GM19455 (cell line): ENCODE results near the gene TTLL9.
"Not testable (repeated sequence)": the region's sequence is repeated elsewhere in the genome, so short reads cannot be mapped to it uniquely, and the experiment has no call there.

ENCODE experiments used
- ATAC-seq: cut with Tn5 transposase; IDR thresholded peaks from one replicate; pipeline ENCODE4 v1.9.1; 2021; ENCODE audit not compliant: unreplicated experiment

TTLL9 gene

GRCh38 chr20:31917962-31918412, 47.6 kb downstream of the TTLL9 start:
- ATAC-seq, result not testable (repeated sequence)

- no peak for ATAC-seq
These were observed 48.2 kb downstream of the TTLL9 start for GRCh38 chr20:31918466-31919105.

GRCh38 chr20:31919410-31920155, 49.1 kb downstream of the TTLL9 start:
- no peak for ATAC-seq

- no peak for ATAC-seq
These were observed 49.9 kb downstream of the TTLL9 start for GRCh38 chr20:31920275-31920855.

GRCh38 chr20:31921480-31921879, 51.0 kb downstream of the TTLL9 start:
- ATAC-seq, result not testable (repeated sequence)

GRCh38 chr20:31922181-31922580, 51.7 kb downstream of the TTLL9 start:
- no peak for ATAC-seq

GRCh38 chr20:31922588-31922987, 52.2 kb downstream of the TTLL9 start:
- ATAC-seq, result no peak

GRCh38 chr20:31923388-31924331, 53.2 kb downstream of the TTLL9 start:
- no peak for ATAC-seq

GRCh38 chr20:31924561-31924960, 54.1 kb downstream of the TTLL9 start:
- ATAC-seq, result no peak

- no peak for ATAC-seq
These were observed 55.2 kb downstream of the TTLL9 start for GRCh38 chr20:31925631-31926030.

- no peak for ATAC-seq
These were observed 56.1 kb downstream of the TTLL9 start for GRCh38 chr20:31926493-31926892.

- no peak for ATAC-seq
These were observed 57.3 kb downstream of the TTLL9 start for GRCh38 chr20:31927627-31928159.

- ATAC-seq, result not testable (repeated sequence)
These were observed 59.2 kb downstream of the TTLL9 start for GRCh38 chr20:31929631-31930030.

- ATAC-seq, result no peak
These were observed 60.3 kb downstream of the TTLL9 start for GRCh38 chr20:31930779-31931178.

GRCh38 chr20:31933698-31934097, 63.3 kb downstream of the TTLL9 start:
- no peak for ATAC-seq

GRCh38 chr20:31934491-31934890, 64.1 kb downstream of the TTLL9 start:
- ATAC-seq, result no peak

GRCh38 chr20:31934968-31935764, 64.7 kb downstream of the TTLL9 start:
- no peak for ATAC-seq

- ATAC-seq, result no peak
These were observed 66.0 kb downstream of the TTLL9 start for GRCh38 chr20:31936420-31936819.

GRCh38 chr20:31937820-31938219, 67.4 kb downstream of the TTLL9 start:
- no peak for ATAC-seq

GRCh38 chr20:31939661-31940060, 69.2 kb downstream of the TTLL9 start:
- ATAC-seq, result no peak
